HepG2 (cell line): ENCODE measurements around the gene NAA15. TPM values are rescaled to one million over a fixed set of nuclear protein-coding genes. Genes with fewer than 3 reads are reported as not detected.

Experiments used
- CHD2 ChIP-seq: IDR thresholded peaks from 2 replicates; pipeline ENCODE4 v1.6.1; 2011; ENCODE audit warnings: low read depth, low read length, improper control_type of control experiment
- ELK4 ChIP-seq: sonication (generic); formaldehyde crosslinking; IDR thresholded peaks from 2 replicates; pipeline ENCODE4 v1.9.0; 2021; ENCODE audit warnings: missing genetic modification reagents, borderline replicate concordance
- FOXA3 ChIP-seq: IDR thresholded peaks from 2 replicates; pipeline ENCODE4 v1.6.1; 2016; ENCODE audit warnings: missing genetic modification reagents, missing compliant biosample characterization
- HNF4A ChIP-seq: sonication (generic); formaldehyde crosslinking; IDR thresholded peaks from 2 replicates; pipeline ENCODE4 v1.4.0; 2020; ENCODE audit warnings: missing genetic modification reagents
- IRX3 ChIP-seq: sonication (generic); formaldehyde crosslinking; IDR thresholded peaks from 2 replicates; pipeline ENCODE4 v1.8.1; 2023; ENCODE audit warnings: mild to moderate bottlenecking, low read depth, missing genetic modification reagents, borderline replicate concordance
- MAFG ChIP-seq: sonication (generic); formaldehyde crosslinking; IDR thresholded peaks from 2 replicates; pipeline ENCODE4 v1.5.1; 2020; ENCODE audit warnings: mild to moderate bottlenecking, missing genetic modification reagents
- MEIS2 ChIP-seq: sonication (generic); formaldehyde crosslinking; IDR thresholded peaks from 2 replicates; pipeline ENCODE4 v1.9.0; 2021; ENCODE audit warnings: mild to moderate bottlenecking, missing genetic modification reagents
- MIXL1 ChIP-seq: IDR thresholded peaks from 2 replicates; pipeline ENCODE4 v1.6.1; 2016
- NCOA5 ChIP-seq: sonication (generic); formaldehyde crosslinking; IDR thresholded peaks from 2 replicates; pipeline ENCODE4 v1.4.0; 2020; ENCODE audit warnings: missing genetic modification reagents
- NFATC3 ChIP-seq: sonication (generic); formaldehyde crosslinking; IDR thresholded peaks from 2 replicates; pipeline ENCODE4 v1.5.1; 2020; ENCODE audit warnings: mild to moderate bottlenecking, missing genetic modification reagents
- NFKBIZ ChIP-seq: IDR thresholded peaks from 2 replicates; pipeline ENCODE4 v1.6.1; 2018; ENCODE audit warnings: missing genetic modification reagents, missing compliant biosample characterization
- NONO ChIP-seq, 2 experiments: fragments of 450-650 bp in 1 of 2; sonication (generic) in 1 of 2; formaldehyde crosslinking in 1 of 2; IDR thresholded peaks in 1 of 2; conservative IDR thresholded peaks in 1 of 2; 2 replicates each; pipeline versions ENCODE4 v1.6.1 to v1.8.0; 2017 to 2022; ENCODE audit warnings: mild to moderate bottlenecking in 1 of 2, missing genetic modification reagents in 1 of 2, moderate library complexity in 1 of 2
- PHB2 ChIP-seq: fragments of 450-650 bp; IDR thresholded peaks from 2 replicates; pipeline ENCODE4 v1.6.1; 2018; ENCODE audit not compliant: partially characterized antibody
- REXO4 ChIP-seq: sonication (generic); formaldehyde crosslinking; IDR thresholded peaks from 2 replicates; pipeline ENCODE4 v1.8.0; 2022; ENCODE audit warnings: missing genetic modification reagents, mild to moderate bottlenecking, borderline replicate concordance
- RNF219 ChIP-seq: sonication (generic); formaldehyde crosslinking; IDR thresholded peaks from 2 replicates; pipeline ENCODE4 v1.5.0; 2020; ENCODE audit warnings: mild to moderate bottlenecking, missing genetic modification reagents
- SKI ChIP-seq: fragments of 450-650 bp; IDR thresholded peaks from one replicate; pipeline ENCODE4 v1.6.1; 2018; ENCODE audit warnings: mild to moderate bottlenecking; ENCODE audit not compliant: partially characterized antibody
- TAF1 ChIP-seq: sonication (generic); formaldehyde crosslinking; IDR thresholded peaks from 2 replicates; pipeline ENCODE4 v1.4.0; 2020; ENCODE audit warnings: missing genetic modification reagents
- TEAD2 ChIP-seq: sonication (generic); formaldehyde crosslinking; IDR thresholded peaks from 2 replicates; pipeline ENCODE4 v1.9.0; 2021; ENCODE audit warnings: missing genetic modification reagents
- ZNF256 ChIP-seq: sonication (generic); formaldehyde crosslinking; conservative IDR thresholded peaks from 2 replicates; pipeline ENCODE4 v1.4.0; 2020; ENCODE audit warnings: missing genetic modification reagents
- ZNF280B ChIP-seq: sonication (generic); formaldehyde crosslinking; IDR thresholded peaks from 2 replicates; pipeline ENCODE4 v1.5.0; 2020; ENCODE audit warnings: missing genetic modification reagents, mild to moderate bottlenecking, borderline replicate concordance
- ZNF44 ChIP-seq: sonication (generic); formaldehyde crosslinking; IDR thresholded peaks from 2 replicates; pipeline ENCODE4 v1.5.1; 2020; ENCODE audit warnings: mild to moderate bottlenecking, missing genetic modification reagents
- ZNF780A ChIP-seq: sonication (generic); formaldehyde crosslinking; IDR thresholded peaks from 2 replicates; pipeline ENCODE4 v1.8.0; 2022; ENCODE audit warnings: mild to moderate bottlenecking, missing genetic modification reagents, moderate library complexity
- ZNF784 ChIP-seq: sonication (generic); formaldehyde crosslinking; IDR thresholded peaks from 2 replicates; pipeline ENCODE4 v1.5.1; 2020; ENCODE audit warnings: missing genetic modification reagents, mild to moderate bottlenecking, borderline replicate concordance
- ZNF891 ChIP-seq: sonication (generic); formaldehyde crosslinking; IDR thresholded peaks from 2 replicates; pipeline ENCODE4 v1.5.0; 2020; ENCODE audit warnings: mild to moderate bottlenecking, missing genetic modification reagents
- ZSCAN21 ChIP-seq: sonication (generic); formaldehyde crosslinking; IDR thresholded peaks from 2 replicates; pipeline ENCODE4 v1.8.0; 2022; ENCODE audit warnings: mild to moderate bottlenecking, missing genetic modification reagents, moderate library complexity, borderline replicate concordance
- polyA plus RNA-seq, 8 experiments: library from polyadenylated mRNA; depleted of rRNA in 3 of 8; stranded (reverse) in 7 of 8; unstranded in 1 of 8; fragments of >200 nt; fragmentation: Illumina TruSeq in 4 of 8; extraction: Trizol in 4 of 8; gene quantifications; 2 replicates each; pipeline versions ENCODE4 v1.2.1 to v1.2.3, GENCODE V29; 2011 to 2016; ENCODE audit warnings: low read depth in 4 of 8, missing spikeins in 1 of 8, mixed read lengths in 1 of 8; ENCODE audit not compliant: insufficient read depth in 1 of 8
- total RNA-seq, 5 experiments: library from RNA; depleted of rRNA; stranded (reverse); fragments of >200 nt; fragmentation: Illumina TruSeq; extraction: Trizol; gene quantifications; 2 replicates each; pipeline ENCODE4 v1.2.3, GENCODE V29; 2016; ENCODE audit warnings: low read depth in 1 of 5

Gene NAA15
- total and polyA plus RNA-seq, 2 of the 13 experiments (the other 11 are each of a cell fraction or from before 2014, with no cell fraction given) = 6.2 to 50.2 TPM

- TF ChIP-seq ELK4 (CRISPR knock-in tag) (peak; percentile 97; the same call in 1 of the 2 replicates), MEIS2 (CRISPR knock-in tag) (peak; percentile 35; the same call in 1 of the 2 replicates), NFKBIZ (CRISPR knock-in tag) (peak; percentile 44; the same call in 1 of the 2 replicates), CHD2 (no peak), ZNF280B (CRISPR knock-in tag) (peak; percentile 75; the same call in 1 of the 2 replicates), ZNF784 (CRISPR knock-in tag) (peak; percentile 93), HNF4A (CRISPR knock-in tag) (peak; percentile 47), ZNF891 (CRISPR knock-in tag) (peak; percentile 82), ZNF44 (CRISPR knock-in tag) (peak; percentile 61; the same call in 1 of the 2 replicates), NONO (IDR thresholded peaks at IDR 0.05) (no peak), NONO (CRISPR knock-in tag; conservative IDR thresholded peaks at IDR 0.05) (peak; percentile 81; the same call in 1 of the 2 replicates), RNF219 (CRISPR knock-in tag) (no peak), ZSCAN21 (CRISPR knock-in tag) (peak; percentile 80; the same call in 1 of the 2 replicates), MIXL1 (CRISPR knock-in tag) (0 out of 2 replicates have a peak, but pooled peaks have one; percentile 50), IRX3 (CRISPR knock-in tag) (peak; percentile 81; the same call in 1 of the 2 replicates), MAFG (CRISPR knock-in tag) (no peak), ZNF256 (peak; percentile 90; the same call in 1 of the 2 replicates), PHB2 (no peak), REXO4 (CRISPR knock-in tag) (no peak), NFATC3 (CRISPR knock-in tag) (0 out of 2 replicates have a peak, but pooled peaks have one; percentile 63), NCOA5 (no peak), SKI (peak; percentile 58), FOXA3 (CRISPR knock-in tag) (peak; percentile 67), ZNF780A (no peak), TEAD2 (no peak), TAF1 (CRISPR knock-in tag) (peak; percentile 98)
These were observed 5.9 kb upstream of the NAA15 start (continued) for GRCh38 chr4:139295206-139295941.
